SK-N-MC (cell line): ENCODE results near the gene FOXD4L6.
"Not testable (repeated sequence)": the region's sequence is repeated elsewhere in the genome, so short reads cannot be mapped to it uniquely, and the experiment has no call there.

Experiments
- DNase-seq: peaks from one replicate; pipeline ENCODE4 v3.0.0-alpha.2; 2011; ENCODE audit warnings: low read depth, low spot score
- H3K27ac ChIP-seq: fragments of 200-600 bp; sonication (generic); 2 replicates; pipeline ENCODE4 v1.5.1; 2016; ENCODE audit warnings: mixed run types
- H3K36me3 ChIP-seq: fragments of 200-600 bp; sonication (generic); 2 replicates; pipeline ENCODE4 v1.6.1; 2017; ENCODE audit warnings: antibody characterized with exemption, low read length, mixed read lengths; ENCODE audit not compliant: insufficient read depth
- H3K4me3 ChIP-seq: fragments of 200-600 bp; sonication (generic); 2 replicates; pipeline ENCODE4 v1.5.1; 2016
- H3K9ac ChIP-seq: fragments of 200-600 bp; sonication (generic); 2 replicates; pipeline ENCODE4 v1.8.0; 2017; ENCODE audit warnings: mixed run types, mixed read lengths; ENCODE audit not compliant: insufficient read length
- H3K9me3 ChIP-seq: fragments of 200-600 bp; sonication (generic); 2 replicates; pipeline ENCODE4 v1.6.1; 2017; ENCODE audit warnings: low read depth, mild to moderate bottlenecking, antibody characterized with exemption, low read length, moderate library complexity, mixed read lengths

FOXD4L6 gene

DNA sequence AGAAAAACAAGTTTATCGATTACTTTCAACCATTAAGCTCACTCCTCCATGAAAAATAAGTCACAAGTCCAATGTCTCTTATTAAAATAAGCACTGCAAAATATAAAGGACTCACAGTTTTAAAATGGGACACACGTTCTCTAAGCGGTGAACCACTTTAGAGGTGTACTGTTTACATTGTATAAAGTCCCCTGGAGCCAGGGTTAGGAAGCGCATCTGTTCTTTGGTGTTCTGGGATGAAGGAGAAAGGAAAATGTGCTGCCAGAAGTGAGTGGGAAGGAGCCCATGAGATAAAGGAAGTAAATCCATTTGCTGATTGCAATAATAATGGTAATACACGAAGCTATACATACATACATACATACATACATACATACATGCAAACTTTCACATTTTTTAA, 40.6 kb downstream of the FOXD4L6 start:
- H3K27ac ChIP-seq, H3K9ac ChIP-seq, H3K4me3 ChIP-seq, H3K36me3 ChIP-seq, DNase-seq, H3K9me3 ChIP-seq: not testable (repeated sequence)

DNA sequence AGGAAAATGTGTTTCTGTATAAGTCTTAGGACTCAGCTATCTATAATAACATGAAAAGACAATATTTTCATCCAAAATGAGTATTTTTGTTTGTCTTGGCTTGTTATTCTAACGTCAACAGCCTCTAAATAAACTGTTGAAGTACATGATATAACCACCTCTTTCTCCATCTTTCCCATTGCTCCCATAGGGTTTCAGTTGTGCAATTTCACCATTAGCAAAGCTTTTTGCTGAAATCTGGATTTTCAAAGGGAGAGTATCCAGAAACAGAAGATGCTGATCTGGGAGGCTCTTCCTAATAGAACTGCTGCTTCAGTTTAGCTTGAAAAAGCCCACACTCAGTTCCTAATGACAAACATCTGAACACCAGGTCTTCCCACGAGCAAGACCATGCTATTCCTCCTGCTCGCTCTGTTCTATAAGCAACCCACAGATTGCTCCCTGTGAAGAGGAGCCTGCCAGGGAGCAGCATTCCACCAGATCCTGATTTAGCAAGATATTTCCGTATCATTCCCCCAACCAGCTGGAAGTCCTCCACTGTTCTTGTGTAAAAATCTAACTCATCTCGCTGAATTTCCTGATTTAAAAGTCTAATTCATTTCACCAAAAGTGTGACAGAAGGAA, 41.2 kb downstream of the FOXD4L6 start:
- H3K9ac ChIP-seq, H3K36me3 ChIP-seq, H3K27ac ChIP-seq, H3K9me3 ChIP-seq, DNase-seq, H3K4me3 ChIP-seq: not testable (repeated sequence)

DNA sequence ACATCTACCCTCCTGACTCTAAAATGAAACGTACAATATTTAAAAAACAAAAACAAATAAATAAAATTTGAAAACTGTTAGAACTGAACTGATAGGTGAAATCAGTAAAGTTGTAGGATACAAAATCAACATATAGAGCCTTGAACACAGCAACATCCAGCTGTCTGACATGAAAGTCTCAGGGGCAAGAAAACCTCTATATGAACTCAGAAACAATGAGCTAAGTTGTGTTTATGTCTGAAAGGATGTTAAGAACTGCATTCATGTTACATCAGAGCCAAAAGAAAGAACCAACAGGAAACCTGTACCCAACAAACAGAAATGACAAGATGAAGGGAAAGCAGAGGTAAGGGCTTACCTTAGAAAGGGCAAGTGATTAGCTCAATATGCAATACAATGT, 41.8 kb downstream of the FOXD4L6 start:
- not testable (repeated sequence) for H3K27ac ChIP-seq, H3K9me3 ChIP-seq, DNase-seq, H3K9ac ChIP-seq, H3K4me3 ChIP-seq, H3K36me3 ChIP-seq

DNA sequence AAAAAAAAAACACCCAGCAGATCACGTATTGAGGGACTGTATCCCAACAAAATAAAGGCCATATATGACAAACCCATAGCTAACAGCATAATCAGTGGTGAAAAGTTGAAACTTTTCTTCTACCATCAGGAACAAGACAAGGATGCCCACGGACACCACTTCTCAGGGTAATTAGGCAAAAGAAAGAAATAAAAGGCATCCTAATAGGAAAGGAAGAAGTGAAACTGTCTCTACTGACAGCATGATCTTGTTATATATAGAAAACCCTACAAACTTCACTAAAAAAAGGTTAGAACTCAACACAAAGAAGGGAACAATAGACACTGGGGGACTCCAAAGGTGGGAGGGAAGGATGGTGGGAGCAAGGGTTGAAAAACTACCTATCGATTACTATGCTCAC, 42.3 kb downstream of the FOXD4L6 start:
- H3K27ac ChIP-seq, H3K9me3 ChIP-seq, H3K36me3 ChIP-seq, DNase-seq, H3K9ac ChIP-seq, H3K4me3 ChIP-seq: not testable (repeated sequence)

DNA sequence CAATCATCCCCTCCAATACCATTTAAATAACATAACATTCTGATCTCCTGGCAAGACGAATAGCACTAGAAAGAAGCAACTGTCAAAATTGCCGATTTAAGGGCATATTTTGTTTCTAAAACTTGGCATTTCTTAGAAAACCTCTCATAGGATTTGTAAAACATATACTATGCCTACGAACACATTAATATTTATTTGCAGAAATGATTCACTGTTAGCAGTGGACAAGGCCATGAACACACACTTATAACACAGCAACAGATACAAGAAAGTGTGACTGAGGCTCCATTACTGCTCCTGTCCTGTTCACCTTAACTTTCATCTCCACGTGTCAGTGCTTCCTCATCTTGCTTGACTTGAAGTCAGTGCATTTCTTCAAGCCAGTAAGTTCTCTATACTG, 46.1 kb downstream of the FOXD4L6 start:
- H3K9ac ChIP-seq, H3K4me3 ChIP-seq, DNase-seq, H3K9me3 ChIP-seq, H3K27ac ChIP-seq, H3K36me3 ChIP-seq: not testable (repeated sequence)

DNA sequence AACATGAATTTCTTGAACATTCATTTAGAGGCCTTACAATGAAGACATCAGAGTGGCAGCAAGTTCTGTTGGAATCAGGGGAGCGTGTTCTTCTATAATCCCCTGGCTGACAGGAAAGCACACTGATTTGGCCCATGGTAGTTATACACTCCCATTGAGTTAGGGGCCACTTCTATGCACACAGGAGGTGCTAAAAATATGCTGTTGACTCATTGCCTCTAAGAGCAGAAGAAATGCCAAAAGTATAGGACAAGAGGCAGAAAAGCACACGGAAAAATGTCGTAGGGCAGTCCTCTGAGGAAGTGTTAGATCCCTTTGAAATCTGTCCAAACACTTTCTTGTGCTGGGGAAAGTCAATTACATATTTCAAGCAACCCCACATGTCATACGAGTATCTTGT, 49.0 kb downstream of the FOXD4L6 start:
- not testable (repeated sequence) for DNase-seq, H3K36me3 ChIP-seq, H3K27ac ChIP-seq, H3K4me3 ChIP-seq, H3K9me3 ChIP-seq, H3K9ac ChIP-seq

DNA sequence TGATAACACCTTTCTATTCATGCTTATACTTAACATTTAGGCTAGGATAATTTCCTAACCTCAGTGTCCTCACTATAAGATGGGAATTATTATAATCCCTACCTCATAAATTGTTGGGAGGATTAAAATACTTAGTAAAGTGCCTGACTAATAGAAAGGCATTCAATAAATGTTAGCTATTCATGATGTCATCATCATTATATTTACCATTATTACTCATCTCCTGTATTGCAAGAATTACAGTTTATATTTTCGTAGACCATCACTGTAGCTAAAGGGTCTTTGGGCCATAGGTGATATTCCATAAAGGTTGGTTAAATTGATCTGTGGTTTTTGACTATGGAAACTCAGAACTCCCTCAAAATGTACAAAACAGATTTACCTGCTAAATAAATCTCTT, 50.9 kb downstream of the FOXD4L6 start:
- not testable (repeated sequence) for H3K27ac ChIP-seq, H3K4me3 ChIP-seq, DNase-seq, H3K9ac ChIP-seq, H3K36me3 ChIP-seq, H3K9me3 ChIP-seq
